ENCODE measurements around the gene SLC17A7.

Gene SLC17A7

GRCh38 chr19:49423071-49423984 lies 18.0 kb downstream of the SLC17A7 start, which contains the start of gene PTH2:
TSS of gene PTH2 (minus strand) at chr19:49423441. CDS start at chr19:49423339, 102 bp downstream.
- no peak within 1 kb of the TSS for H3K27ac ChIP-seq (ENCODE audit: low read length)
- H3K4me3 ChIP-seq (ENCODE audit: low read depth in 1 of 2, low read length in 2 of 2): peak within 1 kb of the TSS in 1 of 2 donors; percentile 36
- no peaks in the 10 kb centered on the region for H3K36me3 ChIP-seq (ENCODE audit: control insufficient read depth in 1 of 2, insufficient read depth in 2 of 2, low read length in 2 of 2)
- peaks cover 0 to 31% of the 10 kb centered on the region in 2 donors for H3K4me1 ChIP-seq (ENCODE audit: control insufficient read depth in 1 of 2, insufficient read depth in 2 of 2, low read length in 2 of 2)
- H3K27me3 ChIP-seq (ENCODE audit: low read depth, low read length): peaks cover 74% of the 10 kb centered on the region
- no peaks in the 10 kb centered on the region for H3K9me3 ChIP-seq (ENCODE audit: control insufficient read depth in 1 of 2, low read length in 2 of 2)

- H3K4me3 ChIP-seq (ENCODE audit: low read depth in 1 of 2, low read length in 2 of 2): peak overlapping the region in 1 of 2 donors; percentile 36
Measured at GRCh38 chr19:49422407-49423070, 18.8 kb downstream of the SLC17A7 start.

GRCh38 chr19:49421878-49422202 lies 19.5 kb downstream of the SLC17A7 start:
- no peaks in the 10 kb centered on the region for H3K9me3 ChIP-seq (ENCODE audit: control insufficient read depth in 1 of 2, low read length in 2 of 2)
- no peaks in the 10 kb centered on the region for H3K36me3 ChIP-seq (ENCODE audit: control insufficient read depth in 1 of 2, insufficient read depth in 2 of 2, low read length in 2 of 2)
- peaks cover 62% of the 10 kb centered on the region for H3K27me3 ChIP-seq (ENCODE audit: low read depth, low read length)
- peaks cover 0 to 24% of the 10 kb centered on the region in 2 donors for H3K4me1 ChIP-seq (ENCODE audit: control insufficient read depth in 1 of 2, insufficient read depth in 2 of 2, low read length in 2 of 2)
- no peak overlapping the region for H3K27ac ChIP-seq (ENCODE audit: low read length)
- no peak overlapping the region for H3K4me3 ChIP-seq (ENCODE audit: low read depth in 1 of 2, low read length in 2 of 2)

More at GRCh38 chr19:49422407-49423070, 18.8 kb downstream of the SLC17A7 start:
- Histone ChIP-seq H3K4me1 (ENCODE audit: control insufficient read depth in 1 of 2, insufficient read depth in 2 of 2, low read length in 2 of 2) (peaks cover 0 to 24% of the 10 kb centered on the region in 2 donors), H3K27ac (ENCODE audit: low read length) (no peak overlapping the region), H3K27me3 (ENCODE audit: low read depth, low read length) (peaks cover 68% of the 10 kb centered on the region), H3K9me3 (ENCODE audit: control insufficient read depth in 1 of 2, low read length in 2 of 2) (no peaks in the 10 kb centered on the region), H3K36me3 (ENCODE audit: control insufficient read depth in 1 of 2, insufficient read depth in 2 of 2, low read length in 2 of 2) (no peaks in the 10 kb centered on the region)

GRCh38 chr19:49421039-49421877 lies 20.1 kb downstream of the SLC17A7 start:
- H3K27me3 ChIP-seq (ENCODE audit: low read depth, low read length): peaks cover 61% of the 10 kb centered on the region

GRCh38 chr19:49420227-49420626 lies 21.1 kb downstream of the SLC17A7 start:
- Histone ChIP-seq H3K27ac (ENCODE audit: low read length) (no peak overlapping the region), H3K4me1 (ENCODE audit: control insufficient read depth in 1 of 2, insufficient read depth in 2 of 2, low read length in 2 of 2) (peaks cover 0 to 20% of the 10 kb centered on the region in 2 donors), H3K9me3 (ENCODE audit: control insufficient read depth in 1 of 2, low read length in 2 of 2) (no peaks in the 10 kb centered on the region), H3K4me3 (ENCODE audit: low read depth in 1 of 2, low read length in 2 of 2) (no peak overlapping the region), H3K27me3 (ENCODE audit: low read depth, low read length) (peaks cover 50% of the 10 kb centered on the region), H3K36me3 (ENCODE audit: control insufficient read depth in 1 of 2, insufficient read depth in 2 of 2, low read length in 2 of 2) (no peaks in the 10 kb centered on the region)

More at GRCh38 chr19:49421039-49421877, 20.1 kb downstream of the SLC17A7 start:
- Histone ChIP-seq H3K36me3 (ENCODE audit: control insufficient read depth in 1 of 2, insufficient read depth in 2 of 2, low read length in 2 of 2) (no peaks in the 10 kb centered on the region), H3K27ac (ENCODE audit: low read length) (no peak overlapping the region), H3K9me3 (ENCODE audit: control insufficient read depth in 1 of 2, low read length in 2 of 2) (no peaks in the 10 kb centered on the region), H3K4me3 (ENCODE audit: low read depth in 1 of 2, low read length in 2 of 2) (no peak overlapping the region), H3K4me1 (ENCODE audit: control insufficient read depth in 1 of 2, insufficient read depth in 2 of 2, low read length in 2 of 2) (peaks cover 0 to 23% of the 10 kb centered on the region in 2 donors)

- Histone ChIP-seq H3K27me3 (ENCODE audit: low read depth, low read length) (peaks cover 42% of the 10 kb centered on the region), H3K4me1 (ENCODE audit: control insufficient read depth in 1 of 2, insufficient read depth in 2 of 2, low read length in 2 of 2) (peaks cover 0 to 20% of the 10 kb centered on the region in 2 donors), H3K36me3 (ENCODE audit: control insufficient read depth in 1 of 2, insufficient read depth in 2 of 2, low read length in 2 of 2) (no peaks in the 10 kb centered on the region), H3K9me3 (ENCODE audit: control insufficient read depth in 1 of 2, low read length in 2 of 2) (no peaks in the 10 kb centered on the region), H3K4me3 (ENCODE audit: low read depth in 1 of 2, low read length in 2 of 2) (no peak overlapping the region), H3K27ac (ENCODE audit: low read length) (no peak overlapping the region)
Measured at GRCh38 chr19:49419173-49419572, 22.2 kb downstream of the SLC17A7 start.

GRCh38 chr19:49418511-49418910 lies 22.8 kb downstream of the SLC17A7 start:
- H3K27me3 ChIP-seq (ENCODE audit: low read depth, low read length): peaks cover 35% of the 10 kb centered on the region

GRCh38 chr19:49417088-49417487 lies 24.2 kb downstream of the SLC17A7 start:
- no peak overlapping the region for H3K27ac ChIP-seq (ENCODE audit: low read length)
- H3K9me3 ChIP-seq (ENCODE audit: control insufficient read depth in 1 of 2, low read length in 2 of 2): no peaks in the 10 kb centered on the region
- peaks cover 0 to 5% of the 10 kb centered on the region in 2 donors for H3K4me1 ChIP-seq (ENCODE audit: control insufficient read depth in 1 of 2, insufficient read depth in 2 of 2, low read length in 2 of 2)
- H3K36me3 ChIP-seq (ENCODE audit: control insufficient read depth in 1 of 2, insufficient read depth in 2 of 2, low read length in 2 of 2): no peaks in the 10 kb centered on the region
- no peak overlapping the region for H3K4me3 ChIP-seq (ENCODE audit: low read depth in 1 of 2, low read length in 2 of 2)
- peaks cover 21% of the 10 kb centered on the region for H3K27me3 ChIP-seq (ENCODE audit: low read depth, low read length)

More at GRCh38 chr19:49418511-49418910, 22.8 kb downstream of the SLC17A7 start:
- Histone ChIP-seq H3K4me3 (ENCODE audit: low read depth in 1 of 2, low read length in 2 of 2) (no peak overlapping the region), H3K9me3 (ENCODE audit: control insufficient read depth in 1 of 2, low read length in 2 of 2) (no peaks in the 10 kb centered on the region), H3K4me1 (ENCODE audit: control insufficient read depth in 1 of 2, insufficient read depth in 2 of 2, low read length in 2 of 2) (peaks cover 0 to 20% of the 10 kb centered on the region in 2 donors), H3K27ac (ENCODE audit: low read length) (no peak overlapping the region), H3K36me3 (ENCODE audit: control insufficient read depth in 1 of 2, insufficient read depth in 2 of 2, low read length in 2 of 2) (no peaks in the 10 kb centered on the region)

GRCh38 chr19:49415810-49416200 lies 25.5 kb downstream of the SLC17A7 start:
- no peaks in the 10 kb centered on the region for H3K36me3 ChIP-seq (ENCODE audit: control insufficient read depth in 1 of 2, insufficient read depth in 2 of 2, low read length in 2 of 2)
- H3K27ac ChIP-seq (ENCODE audit: low read length): no peak overlapping the region
- H3K27me3 ChIP-seq (ENCODE audit: low read depth, low read length): peaks cover 10% of the 10 kb centered on the region
- no peak overlapping the region for H3K4me3 ChIP-seq (ENCODE audit: low read depth in 1 of 2, low read length in 2 of 2)
- H3K4me1 ChIP-seq (ENCODE audit: control insufficient read depth in 1 of 2, insufficient read depth in 2 of 2, low read length in 2 of 2): no peaks in the 10 kb centered on the region
- H3K9me3 ChIP-seq (ENCODE audit: control insufficient read depth in 1 of 2, low read length in 2 of 2): no peaks in the 10 kb centered on the region

- no peaks in the 10 kb centered on the region for H3K9me3 ChIP-seq (ENCODE audit: control insufficient read depth in 1 of 2, low read length in 2 of 2)
- H3K36me3 ChIP-seq (ENCODE audit: control insufficient read depth in 1 of 2, insufficient read depth in 2 of 2, low read length in 2 of 2): no peaks in the 10 kb centered on the region
- no peaks in the 10 kb centered on the region for H3K4me1 ChIP-seq (ENCODE audit: control insufficient read depth in 1 of 2, insufficient read depth in 2 of 2, low read length in 2 of 2)
- peaks cover 5% of the 10 kb centered on the region for H3K27me3 ChIP-seq (ENCODE audit: low read depth, low read length)
- no peak overlapping the region for H3K4me3 ChIP-seq (ENCODE audit: low read depth in 1 of 2, low read length in 2 of 2)
- no peak overlapping the region for H3K27ac ChIP-seq (ENCODE audit: low read length)
Measured at GRCh38 chr19:49415102-49415809, 26.1 kb downstream of the SLC17A7 start.

Data from muscle layer of duodenum (tissue), 2 donors.